Heart right ventricle (tissue), 16 donors: ENCODE measurements around the gene PEX6. TPM values are rescaled to one million over a fixed set of nuclear protein-coding genes. Genes with fewer than 3 reads are reported as not detected.
A peak's percentile ranks its signal among the peaks of the same experiment; 100 is the strongest.

Source experiments
- ATAC-seq, 8 donors: fragments of 200-7000 bp; cut with Tn5 transposase; one replicate each; pipeline ENCODE4 v1.9.1; 2020; ENCODE audit warnings: mild to moderate bottlenecking in 8 of 8, moderate library complexity in 8 of 8, moderate number of reproducible peaks in 1 of 8
- DNase-seq, 2 donors: peaks; one replicate each; pipeline ENCODE4 v3.0.0-alpha.2; 2020
- H3K27ac ChIP-seq, 10 donors: fragments of 200-600 bp; sonication (generic) in 2 of 10; one replicate each; pipeline versions ENCODE4 v1.5.0 to v1.8.0; 2020 to 2022; ENCODE audit warnings: mild to moderate bottlenecking in 3 of 10
- H3K27me3 ChIP-seq, 7 donors: fragments of 200-600 bp; one replicate each; pipeline ENCODE4 v1.8.0; 2021 to 2022; ENCODE audit warnings: mild to moderate bottlenecking in 2 of 7
- H3K36me3 ChIP-seq, 9 donors: fragments of 200-600 bp; sonication (generic) in 1 of 9; one replicate each; pipeline versions ENCODE4 v1.5.0 to v1.8.0; 2020 to 2022; ENCODE audit warnings: mild to moderate bottlenecking in 2 of 9
- H3K4me1 ChIP-seq, 9 donors: fragments of 200-600 bp; sonication (generic) in 1 of 9; one replicate each; pipeline versions ENCODE4 v1.5.0 to v1.8.0; 2020 to 2022; ENCODE audit warnings: mild to moderate bottlenecking in 4 of 9
- H3K4me3 ChIP-seq, 10 donors: fragments of 200-600 bp; sonication (generic) in 2 of 10; one replicate each; pipeline versions ENCODE4 v1.5.0 to v1.8.0; 2020 to 2022; ENCODE audit warnings: mild to moderate bottlenecking in 7 of 10, moderate library complexity in 2 of 10
- H3K9me3 ChIP-seq, 11 donors: fragments of 200-600 bp in 10 of 11; sonication (generic) in 2 of 11; one replicate each; pipeline versions ENCODE4 v1.5.0 to v1.8.0; 2013 to 2022; ENCODE audit warnings: mild to moderate bottlenecking in 2 of 11, control low read depth in 1 of 11, moderate library complexity in 1 of 11
- CTCF ChIP-seq, 9 donors: fragments of 200-600 bp; sonication (generic) in 2 of 9; IDR thresholded peaks; one replicate each; pipeline versions ENCODE4 v1.5.0 to v1.8.0; 2021 to 2022; ENCODE audit warnings: antibody characterized with exemption in 9 of 9, mild to moderate bottlenecking in 5 of 9, moderate library complexity in 1 of 9
- WGBS, 2 donors: extraction: QIAGEN DNeasy Blood & Tissue Kit; methylation state at CpG; one replicate each; pipeline ENCODE4 v1.1.7; 2013; ENCODE audit warnings: inconsistent platforms in 1 of 2; 5-methylcytosine and 5-hydroxymethylcytosine counted together
- intact Hi-C, 10 donors: fragments of 100-400 bp; cut with DNase I; formaldehyde crosslinking; loops; one replicate each; pipeline versions ENCODE4 v1.11.1 to v1.14.2; 2022
- polyA plus RNA-seq, 2 donors: library from polyadenylated mRNA; stranded (reverse); fragments of 200-250 nt; gene quantifications; one replicate each; pipeline ENCODE4 v1.2.3, GENCODE V29; 2013
- total RNA-seq, 10 donors: library from RNA; stranded (reverse); fragmentation: NEBNext Ultra II Directional in 3 of 10; extraction: Animal tissue kit (Norgen Biotek cat#: 25700) in 3 of 10; gene quantifications; one replicate each; pipeline versions ENCODE4 v1.2.1 to v1.2.4, GENCODE V29; 2021 to 2023
- donor health status: Arrhythmogenic right ventricular cardiomyopathy.
- donor health status: ischemic (EF 13 %, LVEDD 7.1; RV severe dilation, severe dysfunction).
- donor health status: healthy with polysubstance abuse.
- donor health status: DM: no; HTN: yes; CAD: no.
- donor health status: DM: no; HTN: no; CAD: no.
- donor health status: ischemic (EF 25% LVEDD 6.9; RV normal size, moderate dysfunction).
- donor health status: ischemic (EF 25% LVEDD 5.7; RV mildly dilated, moderate dysfunction).
- donor health status: healthy.
- donor health status: DM: yes; HTN: yes; CAD: no.
- donor health status: Ischemic cardiomyopathy.
- donor health status: ischemic (EF 35%, LVEDD 5.7; RV mildly dilated, moderate dysfunction).
- donor health status: nonischemic (EF 11% LVEDD 7.7; RV severe dilation, severe dysfunction).
- donor health status: DM: yes; HTN: yes; CAD: no.
- donor health status: PGD.
- donor health status: ischemic (EF 29% LVEDD 5.4; RV normal size, mild dysfunction).
- donor health status: nonischemic (EF 23%, LVEDD 6.1; RV moderate dilation, normal function).

Gene PEX6
- total and polyA plus RNA-seq, 12 donors, result 9.1 to 32.6 (median 16.6) TPM

GRCh38 chr6:42928986-42929820, 49.8 kb downstream of the PEX6 start, which contains the start of gene CNPY3:
TSS of gene CNPY3 (plus strand) at chr6:42929480. CDS start at chr6:42929571, 91 bp downstream.
- H3K27ac ChIP-seq, result peak within 1 kb of the TSS; percentile 74 to 96 (median 93)
- ATAC-seq (peak; percentile 95 to 97 (median 96)), DNase-seq (peak; percentile 91 to 93)
- H3K36me3 ChIP-seq, result peaks cover 0 to 18% (median under 1%) of the 10 kb centered on the region in 9 donors
- WGBS, 2 donors, result 0% methylated on average over 63 of the region's 63 CpGs
- peak within 1 kb of the TSS; percentile 48 to 89 (median 78) for H3K4me3 ChIP-seq
- H3K9me3 ChIP-seq, result no peaks in the 10 kb centered on the region
- intact Hi-C loops, result loop anchor here in 2 of 10 donors (1.0 to 10.0 kb wide), 2 partner anchors 126 to 130 kb away; partner anchors contain the start of genes KLC4 (in 2 of the 2), MRPL2 (in 2 of the 2) and CUL7 (in 1 of the 2)
- H3K27me3 ChIP-seq, result peaks cover 0 to 7% (median 0%) of the 10 kb centered on the region in 7 donors
- H3K4me1 ChIP-seq, result peaks cover 0 to 54% (median 18%) of the 10 kb centered on the region in 9 donors
- TF ChIP-seq CTCF (IDR thresholded peaks at IDR 0.05), result peak in 2 of 9 donors; percentile 13 to 18

GRCh38 chr6:42925248-42925857, 53.6 kb downstream of the PEX6 start:
- peaks cover 0 to 31% (median 11%) of the 10 kb centered on the region in 9 donors for H3K4me1 ChIP-seq
- ATAC-seq (no peak), DNase-seq (no peak)
- H3K36me3 ChIP-seq, result no peaks in the 10 kb centered on the region
- no peak overlapping the region for H3K27ac ChIP-seq
- 39 to 52% methylated on average over 23 of the region's 23 CpGs for WGBS, 2 donors
- TF ChIP-seq CTCF (IDR thresholded peaks at IDR 0.05), result no peak
- no peaks in the 10 kb centered on the region for H3K9me3 ChIP-seq
- peaks cover 0 to 7% (median 0%) of the 10 kb centered on the region in 7 donors for H3K27me3 ChIP-seq
- intact Hi-C loops, result loop anchor here in 1 of 10 donors (10.0 kb wide), 1 partner anchor 129 kb away; the partner anchor contains the start of genes CUL7, KLC4 and MRPL2
- H3K4me3 ChIP-seq, result no peak overlapping the region

GRCh38 chr6:42923666-42924065, 55.3 kb downstream of the PEX6 start:
- no peaks in the 10 kb centered on the region for H3K36me3 ChIP-seq
- H3K4me3 ChIP-seq, result no peak overlapping the region
- peaks cover 0 to 27% (median 5%) of the 10 kb centered on the region in 9 donors for H3K4me1 ChIP-seq
- H3K9me3 ChIP-seq, result no peaks in the 10 kb centered on the region
- intact Hi-C loops, result loop anchor here in 1 of 10 donors (10.0 kb wide), 1 partner anchor 131 kb away; the partner anchor contains the start of genes CUL7, KLC4 and MRPL2
- WGBS, 2 donors, result 47 to 69% methylated on average over 2 of the region's 2 CpGs
- DNase-seq (no peak), ATAC-seq (peak in 1 of 8 donors; percentile 22)
- no peak overlapping the region for H3K27ac ChIP-seq
- TF ChIP-seq CTCF (IDR thresholded peaks at IDR 0.05), result no peak
- peaks cover 0 to 7% (median 0%) of the 10 kb centered on the region in 7 donors for H3K27me3 ChIP-seq

GRCh38 chr6:42921801-42922200, 57.2 kb downstream of the PEX6 start:
- H3K27ac ChIP-seq, result no peak overlapping the region
- no peaks in the 10 kb centered on the region for H3K36me3 ChIP-seq
- H3K27me3 ChIP-seq, result peaks cover 0 to 7% (median 0%) of the 10 kb centered on the region in 7 donors
- intact Hi-C loops, result loop anchor here in 1 of 10 donors (10.0 kb wide), 1 partner anchor 133 kb away; the partner anchor contains the start of genes CUL7, KLC4 and MRPL2
- ATAC-seq, result no peak
- no peak for TF ChIP-seq CTCF (IDR thresholded peaks at IDR 0.05)
- no peak overlapping the region for H3K4me3 ChIP-seq
- H3K9me3 ChIP-seq, result no peaks in the 10 kb centered on the region
- 77 to 82% methylated on average over 6 of the region's 6 CpGs for whole genome bisulfite sequencing, 2 donors
- H3K4me1 ChIP-seq, result peaks cover 0 to 16% (median 0%) of the 10 kb centered on the region in 9 donors
- DNase-seq, result no peak
